ENCODE results near the gene CNTNAP4. TPM values are rescaled to one million over a fixed set of nuclear protein-coding genes. Genes with fewer than 3 reads are reported as not detected.

Gene CNTNAP4
- total and polyA plus RNA-seq, 2 of the 13 experiments (the other 11 are each of a cell fraction or from before 2014, with no cell fraction given), result not detected

- no peak overlapping the region for H3K4me3 ChIP-seq (replicated peaks in 1 of 3; ENCODE audit: insufficient read depth in 1 of 3, low read depth in 2 of 3, low read length in 3 of 3)
- H4K20me1 ChIP-seq (ENCODE audit: insufficient read depth, low read length), result no peaks in the 10 kb centered on the region
- ChIA-PET CTCF (ENCODE audit: low intra/inter-chr PET ratio, low total read pairs) (no interaction called here), POLR2A (no interaction called here)
- H3K27me3 ChIP-seq (ENCODE audit: control insufficient read depth in 1 of 2, insufficient read depth in 2 of 2, low read length in 2 of 2), result no peaks in the 10 kb centered on the region
- no peaks in the 10 kb centered on the region for H3K36me3 ChIP-seq (replicated peaks in 1 of 2; ENCODE audit: control insufficient read depth in 1 of 2, insufficient read depth in 2 of 2, low read length in 2 of 2)
- in situ Hi-C loops (cut with HindIII; ENCODE audit: extremely low pct_ligation_motif_present, low pct_unique_long_range_greater_than_20kb), result no loop called here
- no peaks in the 10 kb centered on the region for H3K79me2 ChIP-seq (ENCODE audit: insufficient read depth, low read length)
- FAIRE-seq (no peak), DNase-seq (ENCODE audit: low spot score) (no peak), ATAC-seq (no peak)
- H2AFZ ChIP-seq (ENCODE audit: low read length), result no peak overlapping the region
- WGBS (ENCODE audit: low lambda C conversion rate), result 23% methylated on average over 3 of the region's 3 CpGs
- H3K27ac ChIP-seq (ENCODE audit: extremely low read length, insufficient read depth, low read length), result no peak overlapping the region
- H3K4me2 ChIP-seq (ENCODE audit: low read depth, low read length), result no peak overlapping the region
- H3K4me1 ChIP-seq (ENCODE audit: insufficient read depth, low read length), result no peaks in the 10 kb centered on the region
- TF ChIP-seq MBD4 (IDR thresholded peaks at IDR 0.05; ENCODE audit: borderline replicate concordance, low read length) (no peak), PHF20 (CRISPR knock-in tag; IDR thresholded peaks at IDR 0.05) (no peak), ZNF10 (CRISPR knock-in tag; IDR thresholded peaks at IDR 0.05; ENCODE audit: borderline replicate concordance, low read depth) (no peak), ZHX2 (IDR thresholded peaks at IDR 0.05; ENCODE audit: low read depth) (no peak), ZHX2 (CRISPR knock-in tag; IDR thresholded peaks at IDR 0.05; ENCODE audit: borderline replicate concordance) (no peak), THAP7 (CRISPR knock-in tag; IDR thresholded peaks at IDR 0.05) (no peak), GPN1 (CRISPR knock-in tag; IDR thresholded peaks at IDR 0.05; ENCODE audit: borderline replicate concordance) (no peak)
- H3K9ac ChIP-seq (ENCODE audit: insufficient read depth, low read depth, low read length), result no peak overlapping the region
- no TSS peak for BruUV-seq (replicated peaks)
- H3K9me3 ChIP-seq (ENCODE audit: low read length), result no peaks in the 10 kb centered on the region
- intact Hi-C loops (cut with micrococcal nuclease; ENCODE audit: unreplicated experiment), result loop anchor here (1.0 kb wide), 1 partner anchor 40 kb away; no protein-coding TSS in a partner anchor
These were observed 168.6 kb downstream of the CNTNAP4 start for GRCh38 chr16:76445815-76446214.

Measured in HepG2 (cell line).